ENCODE data around the gene DDX54.

Gene DDX54

DNA sequence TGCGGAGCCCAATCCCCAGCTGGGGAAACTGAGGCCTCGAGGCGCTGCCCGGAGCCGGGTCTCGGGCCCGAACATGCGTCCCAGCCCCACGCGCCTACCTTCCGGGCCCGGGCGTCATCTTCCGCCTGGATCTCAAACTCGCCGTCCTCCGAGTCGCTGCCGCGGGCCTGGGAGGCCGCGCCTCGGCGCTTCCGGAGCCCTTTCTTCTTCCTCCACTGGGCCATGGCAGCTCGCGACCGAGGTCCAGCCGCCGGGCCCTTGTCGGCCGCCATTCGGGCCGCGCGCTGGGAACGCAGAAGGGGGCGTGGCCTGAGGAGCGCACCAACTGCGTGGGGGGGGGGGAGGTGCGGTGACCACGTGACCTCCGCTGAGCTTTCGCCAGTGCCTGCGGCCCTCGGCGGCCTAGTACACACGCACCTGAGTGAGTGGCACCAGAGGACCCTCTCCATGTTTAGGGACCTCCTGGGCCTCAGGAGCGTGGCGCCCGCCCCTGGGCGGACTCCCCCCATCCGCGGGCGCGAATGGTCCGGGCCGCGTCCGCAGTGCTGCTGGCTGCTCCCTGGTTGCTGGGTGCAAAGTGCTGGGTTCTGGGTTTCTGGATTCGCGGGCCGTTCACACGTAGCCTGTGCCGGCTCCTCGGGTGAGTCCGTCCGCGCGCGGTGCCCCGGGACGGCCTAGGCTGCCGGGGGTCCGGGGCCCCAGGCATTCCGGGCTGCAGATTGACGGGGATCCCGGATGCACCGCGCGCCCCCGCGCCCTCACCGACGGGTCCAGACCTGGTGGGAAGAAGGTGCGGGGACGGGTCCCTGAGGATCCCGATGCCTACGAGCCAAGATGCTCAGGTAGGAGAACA, at the start of gene DDX54, which contains the start of gene RITA1:
DDX54 (minus strand) TSS at position 299 of the 853 bp plus-strand sequence; CDS start at position 272, 27 bp downstream.
RITA1 (plus strand) TSS at position 542 of the 853 bp plus-strand sequence. CDS start 1,026 bp downstream, outside the sequence.
- peak; percentile 82 for DNase-seq

DNA sequence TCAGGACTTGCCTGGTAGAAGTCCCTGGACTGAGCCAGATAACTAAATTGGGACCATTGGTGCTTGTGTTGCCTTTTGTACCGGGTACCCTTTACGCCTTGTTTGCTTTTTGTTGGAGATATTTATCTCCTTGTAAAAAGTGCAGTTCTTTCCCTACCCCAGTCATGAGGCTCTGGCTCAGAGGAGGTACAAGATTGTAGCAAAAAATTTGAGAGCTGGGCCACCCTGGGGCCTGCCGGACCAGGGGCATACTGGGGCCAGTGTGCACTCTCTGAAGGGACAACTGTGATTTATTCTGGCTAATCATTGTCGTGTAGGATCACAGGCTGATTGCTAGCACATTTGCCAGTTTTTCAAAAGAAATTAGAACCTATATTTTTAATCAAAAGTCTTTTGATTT, 49.2 kb upstream of the DDX54 start:
- no peak for DNase-seq

DNA sequence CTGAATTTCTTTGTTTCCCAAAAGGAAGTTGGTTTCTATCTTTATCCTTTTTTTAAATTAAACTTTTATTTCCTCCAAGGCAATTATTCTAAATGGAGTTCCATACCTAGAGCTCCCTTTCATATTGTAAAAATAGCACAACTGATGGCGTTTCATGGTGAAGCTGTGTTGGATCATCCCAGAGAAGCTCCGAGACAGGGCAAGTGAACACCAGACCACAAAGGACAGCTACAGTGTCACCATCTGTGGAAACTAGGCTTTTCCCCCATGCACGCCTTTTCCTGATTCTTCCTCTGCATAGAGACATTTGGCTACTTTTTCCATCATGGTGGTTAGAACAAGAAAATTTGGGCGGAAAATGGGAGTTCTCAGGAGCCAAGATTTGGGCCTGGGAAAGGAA, 48.7 kb upstream of the DDX54 start:
- DNase-seq, result no peak

DNA sequence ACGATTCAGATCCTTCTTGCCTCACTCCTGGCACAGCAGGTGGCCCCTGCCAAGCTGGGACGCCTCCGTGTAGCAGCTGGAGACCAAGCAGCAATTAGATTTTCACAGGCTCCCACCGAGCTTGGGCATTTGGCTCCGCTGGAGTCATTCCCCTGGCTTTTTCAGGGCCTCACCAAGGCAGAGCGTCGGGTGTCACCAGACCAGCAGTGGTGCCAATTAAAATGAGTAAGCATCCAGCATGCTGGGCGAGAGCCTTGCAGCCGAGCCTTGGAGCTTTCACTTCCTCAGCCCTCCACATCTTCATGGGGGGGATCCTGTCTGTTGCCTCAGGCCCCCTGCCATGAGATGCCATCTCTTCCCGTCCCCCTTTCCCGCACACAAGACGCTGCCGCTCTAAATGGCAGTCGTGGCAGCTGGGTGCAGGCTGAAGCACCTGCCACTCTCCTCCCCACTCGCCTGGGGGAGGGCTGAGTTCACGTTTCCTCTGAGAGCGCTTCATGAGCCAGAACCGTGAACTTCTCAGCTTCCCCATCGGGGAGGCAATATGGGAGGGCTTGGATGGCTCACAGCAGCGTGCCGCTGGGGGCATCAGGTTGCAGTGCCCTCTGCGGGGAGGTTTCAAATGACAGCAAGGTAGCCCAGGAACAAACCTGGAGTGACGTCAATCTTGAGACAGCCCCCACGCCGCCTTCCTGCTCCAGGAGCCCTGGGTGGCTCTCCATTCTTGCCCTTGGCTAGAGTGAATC, 47.7 kb upstream of the DDX54 start:
- peak; percentile 66 for DNase-seq

DNA sequence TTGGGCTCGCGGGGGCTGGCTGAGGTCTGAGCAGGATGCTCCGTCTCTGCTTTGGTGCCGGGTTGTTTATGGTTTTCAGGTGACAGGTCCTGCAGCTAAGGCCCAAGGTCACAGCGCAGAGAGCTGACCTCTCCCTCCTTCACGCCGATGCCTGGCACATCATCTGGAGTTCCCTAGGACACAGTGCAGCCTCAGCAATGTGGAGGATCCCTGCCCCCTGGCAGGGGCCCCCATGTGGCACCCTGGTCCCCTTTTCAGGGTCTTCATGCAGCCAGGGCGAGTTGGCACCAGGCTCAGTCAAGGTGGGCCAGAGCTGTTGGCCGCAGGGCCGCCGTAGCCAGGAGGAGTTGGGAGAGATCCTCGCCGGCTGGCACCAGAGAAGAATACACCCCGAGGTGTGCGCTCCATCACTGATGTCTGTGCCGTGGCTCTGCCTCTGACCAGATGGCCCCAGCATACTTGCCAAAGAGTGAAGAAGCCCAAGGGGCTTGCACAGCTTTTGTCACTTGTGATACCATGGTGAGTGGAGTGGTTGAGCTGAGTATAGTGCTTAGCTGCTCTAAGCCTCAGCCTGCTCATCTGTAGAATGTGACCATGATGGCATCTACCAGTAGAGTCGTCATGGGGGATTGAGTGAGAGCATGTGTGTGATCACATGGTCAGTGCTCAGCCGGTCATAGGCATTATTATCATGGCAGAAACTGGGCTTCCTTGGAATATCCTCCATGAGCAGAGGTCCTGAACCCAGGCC, 47.0 kb upstream of the DDX54 start:
- DNase-seq, result no peak

DNA sequence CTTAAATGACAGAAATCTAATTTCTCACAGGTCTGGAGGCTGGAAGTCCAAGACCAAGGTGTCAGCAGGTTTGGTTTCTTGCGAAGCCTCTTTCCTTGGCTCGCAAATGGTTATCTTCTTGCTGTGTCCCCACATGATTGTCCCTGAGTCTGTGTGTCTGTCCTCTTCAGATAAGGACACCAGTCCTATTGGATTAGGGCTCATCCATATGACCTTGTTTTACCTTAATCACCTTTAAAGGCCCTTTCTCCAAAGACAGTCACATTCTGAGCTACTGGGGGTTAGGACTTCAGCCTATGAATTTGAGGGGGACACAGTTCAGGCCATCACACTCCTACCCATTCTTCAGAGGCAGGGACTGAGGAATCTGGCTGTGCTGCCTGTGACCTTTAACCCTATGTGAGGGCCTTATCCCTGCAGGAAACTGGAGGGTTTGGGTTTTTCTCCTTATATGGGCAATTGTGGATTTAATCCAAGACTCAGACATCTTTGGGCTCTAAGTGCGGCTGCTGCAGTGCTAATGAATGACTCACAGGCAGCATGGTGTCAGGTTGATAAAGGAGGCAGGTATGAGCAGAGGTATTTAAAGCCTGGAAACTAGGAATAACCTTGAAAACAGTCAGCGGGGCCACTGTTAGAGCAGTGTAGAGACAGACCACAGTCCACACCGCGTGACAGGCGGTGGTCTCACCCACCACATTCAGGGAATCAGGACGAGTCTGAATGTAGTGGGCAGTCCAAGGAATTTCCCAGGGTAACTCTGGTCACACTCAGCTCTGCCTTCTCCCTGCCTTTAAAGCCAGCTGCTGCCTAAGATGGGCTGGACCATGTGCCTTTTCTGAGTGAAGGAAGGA, 46.2 kb upstream of the DDX54 start:
- DNase-seq, result no peak

- DNase-seq, result peak; percentile 14
These were observed 45.3 kb upstream of the DDX54 start for GRCh38 chr12:113230315-113231234.

- DNase-seq, result no peak
These were observed 43.2 kb upstream of the DDX54 start for GRCh38 chr12:113228394-113229028.

- DNase-seq, result no peak
These were observed 42.6 kb upstream of the DDX54 start for GRCh38 chr12:113227686-113228391.

- DNase-seq, result no peak
These were observed 41.7 kb upstream of the DDX54 start for GRCh38 chr12:113226696-113227568.

- DNase-seq, result no peak
These were observed 39.7 kb upstream of the DDX54 start for GRCh38 chr12:113224955-113225354.

- DNase-seq, result no peak
These were observed 37.7 kb upstream of the DDX54 start for GRCh38 chr12:113222730-113223531.

DNA sequence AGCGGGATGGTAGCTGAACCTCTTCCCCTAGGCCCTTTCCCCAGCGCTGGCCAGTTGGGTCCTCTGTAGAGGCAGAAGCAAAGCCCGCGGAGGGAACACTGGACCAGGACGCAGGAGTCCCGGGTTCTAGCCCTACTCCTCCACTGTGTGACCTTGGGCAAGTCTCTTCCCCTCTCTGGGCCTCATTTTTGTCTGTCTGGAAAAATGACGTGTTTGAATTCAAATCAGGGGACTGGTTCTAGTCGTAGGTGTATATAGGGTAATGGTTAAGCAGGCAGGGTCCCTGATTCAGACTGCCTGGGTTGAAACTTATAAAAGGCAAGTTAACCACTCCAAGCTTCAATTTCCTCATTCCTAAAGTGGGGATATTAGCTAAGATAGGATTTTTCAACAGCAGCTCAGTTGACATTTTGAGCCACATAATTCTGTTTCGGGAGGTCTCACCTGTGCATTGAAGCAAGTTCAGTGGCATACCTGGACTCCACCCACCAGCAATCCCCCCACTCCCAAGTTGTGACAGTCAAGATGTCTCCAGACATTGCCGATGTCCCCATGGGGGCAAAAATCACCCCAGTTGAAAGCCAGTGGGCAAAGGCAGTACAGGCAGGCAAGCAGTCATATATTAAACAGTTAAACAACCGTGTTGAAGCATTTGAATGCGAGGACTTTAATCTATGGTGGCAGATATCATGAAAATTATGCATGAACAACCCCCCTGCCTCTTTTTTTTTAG, 36.9 kb upstream of the DDX54 start:
- DNase-seq, result peak; percentile 26

DNA sequence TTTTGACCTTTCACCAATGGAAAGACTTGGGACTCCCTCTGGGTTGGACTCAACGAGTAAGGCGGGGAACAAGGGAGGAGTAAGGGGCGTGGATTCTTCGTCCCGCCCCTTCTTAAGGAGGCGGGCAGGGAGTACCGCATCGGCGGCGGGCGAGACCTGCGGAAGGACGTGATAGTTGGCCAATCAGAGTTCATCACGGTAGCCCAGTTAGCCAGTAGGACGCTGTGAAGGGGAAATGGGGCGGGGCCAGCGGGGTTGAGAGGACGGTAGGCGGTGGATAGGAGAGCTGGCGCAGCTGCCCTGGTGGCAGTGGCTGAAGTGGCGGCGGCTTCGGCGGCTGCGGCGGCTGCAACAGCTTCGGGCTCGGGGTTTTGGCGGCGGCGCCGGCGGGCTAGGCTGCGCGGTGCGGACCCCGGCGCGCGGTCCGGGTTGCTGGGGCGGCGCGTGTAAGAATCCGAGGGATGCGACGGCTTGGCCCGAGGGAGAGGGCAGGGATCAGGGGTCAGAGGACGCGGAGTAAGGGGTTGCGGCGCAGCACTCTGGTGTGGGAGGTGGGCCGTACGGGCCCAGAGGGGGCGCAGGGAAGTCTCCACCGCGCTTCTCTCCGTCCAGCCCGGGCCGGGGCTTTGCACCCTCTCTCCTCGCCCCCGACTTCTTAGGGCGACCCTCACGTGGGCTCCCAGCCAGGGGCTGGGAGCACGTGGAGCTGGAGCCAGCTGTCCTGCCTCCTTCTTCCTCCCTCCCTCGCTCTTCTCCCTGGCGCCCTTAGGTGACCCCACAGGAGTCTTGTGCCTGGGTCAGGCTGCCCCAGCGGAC, 36.1 kb upstream of the DDX54 start, which contains the start of gene TPCN1:
TPCN1 (plus strand) TSS at position 284 of the 816 bp plus-strand sequence. CDS start 5,389 bp downstream, outside the sequence.
- peak; percentile 99 for DNase-seq

GRCh38 chr12:113220593-113221180, 35.4 kb upstream of the DDX54 start:
- no peak for DNase-seq

DNA sequence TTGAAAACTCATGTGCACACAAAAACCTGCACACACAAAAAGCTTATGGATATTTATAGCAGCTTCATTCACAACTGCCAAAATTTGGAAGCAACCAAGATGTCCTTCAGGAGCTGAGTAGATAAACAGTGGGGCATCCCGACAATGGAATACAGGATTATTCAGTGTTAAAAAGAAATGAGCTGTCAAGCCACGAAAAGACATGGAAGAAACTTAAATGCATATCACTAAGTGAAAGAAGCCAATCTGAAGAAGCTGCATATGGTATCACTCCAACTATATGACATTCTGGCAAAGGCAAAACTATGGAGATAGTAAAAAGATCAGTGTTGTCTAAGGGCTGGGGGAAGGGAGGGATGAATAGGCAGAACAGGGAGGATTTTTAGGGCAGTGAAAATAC, 30.7 kb upstream of the DDX54 start:
- DNase-seq, result no peak

All from stimulated activated CD4-positive, alpha-beta T cell treated with anti-CD3 and anti-CD28 coated beads, Interleukin-4, amount 100 ng/mL, for 24 hours (primary cell).